ENCODE results near the gene C2CD4D.
"Not testable (repeated sequence)": the region's sequence is repeated elsewhere in the genome, so short reads cannot be mapped to it uniquely, and the experiment has no call there.

DNA sequence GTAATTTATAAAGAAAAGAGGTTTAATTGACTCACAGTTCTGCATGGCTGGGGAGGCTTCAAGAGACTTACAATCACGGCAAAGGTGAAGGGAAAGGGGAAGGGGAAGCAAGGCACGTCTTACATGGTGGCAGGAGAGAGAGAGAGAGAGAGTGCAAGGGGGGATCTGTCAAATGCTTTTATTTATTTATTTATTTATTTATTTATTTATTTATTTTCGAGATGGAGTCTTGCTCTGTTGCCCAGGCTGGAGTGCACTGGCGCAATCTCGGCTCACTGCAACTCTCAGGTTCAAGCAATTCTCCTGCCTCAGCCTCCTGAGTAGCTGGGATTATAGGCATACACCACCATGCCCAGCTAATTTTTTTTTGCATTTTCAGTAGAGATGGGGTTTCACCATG lies 43.3 kb upstream of the C2CD4D start:
- TF ChIP-seq, protein P1, sequence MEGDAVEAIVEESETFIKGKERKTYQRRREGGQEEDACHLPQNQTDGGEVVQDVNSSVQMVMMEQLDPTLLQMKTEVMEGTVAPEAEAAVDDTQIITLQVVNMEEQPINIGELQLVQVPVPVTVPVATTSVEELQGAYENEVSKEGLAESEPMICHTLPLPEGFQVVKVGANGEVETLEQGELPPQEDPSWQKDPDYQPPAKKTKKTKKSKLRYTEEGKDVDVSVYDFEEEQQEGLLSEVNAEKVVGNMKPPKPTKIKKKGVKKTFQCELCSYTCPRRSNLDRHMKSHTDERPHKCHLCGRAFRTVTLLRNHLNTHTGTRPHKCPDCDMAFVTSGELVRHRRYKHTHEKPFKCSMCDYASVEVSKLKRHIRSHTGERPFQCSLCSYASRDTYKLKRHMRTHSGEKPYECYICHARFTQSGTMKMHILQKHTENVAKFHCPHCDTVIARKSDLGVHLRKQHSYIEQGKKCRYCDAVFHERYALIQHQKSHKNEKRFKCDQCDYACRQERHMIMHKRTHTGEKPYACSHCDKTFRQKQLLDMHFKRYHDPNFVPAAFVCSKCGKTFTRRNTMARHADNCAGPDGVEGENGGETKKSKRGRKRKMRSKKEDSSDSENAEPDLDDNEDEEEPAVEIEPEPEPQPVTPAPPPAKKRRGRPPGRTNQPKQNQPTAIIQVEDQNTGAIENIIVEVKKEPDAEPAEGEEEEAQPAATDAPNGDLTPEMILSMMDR (IDR thresholded peaks at IDR 0.05; ENCODE audit: insufficient read depth, low read depth, low read length), result not testable (repeated sequence)
- not testable (repeated sequence) for TF ChIP-seq EZH2 (IDR thresholded peaks at IDR 0.05; ENCODE audit: insufficient read depth, low read length)
